Measurements from ENCODE around the gene IP6K3.

IP6K3 gene

DNA sequence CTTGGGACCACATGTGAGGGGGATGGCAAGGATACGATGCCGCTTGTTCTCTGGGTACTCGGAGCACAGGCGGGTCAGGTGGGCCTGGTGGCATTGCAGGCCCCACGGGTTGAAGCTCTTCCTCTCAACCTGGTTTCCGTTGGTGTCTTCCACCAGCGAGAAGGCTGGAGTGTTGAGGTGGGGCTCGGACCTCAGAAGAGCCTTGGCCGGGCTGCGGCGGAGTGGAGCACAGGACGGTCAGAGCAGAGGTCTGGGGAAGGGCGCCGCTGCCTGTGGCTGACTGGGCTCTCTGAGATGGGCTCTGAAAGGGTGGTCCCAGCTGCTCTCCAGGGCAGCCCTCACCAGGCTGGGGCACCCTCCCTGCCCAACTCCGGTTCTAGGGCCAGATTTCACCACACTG lies 20.0 kb downstream of the IP6K3 start:
- no CpG with 5 or more reads among the region's 15 CpGs for WGBS, 2 donors (ENCODE audit: extremely low coverage in 2 of 2, insufficient read length in 2 of 2, insufficient replicate concordance in 1 of 2)
- no peak overlapping the region for H2BK12ac ChIP-seq (ENCODE audit: low read length)
- no peak overlapping the region for H2BK15ac ChIP-seq (ENCODE audit: low read length)
- no peak for DNase-seq (ENCODE audit: low spot score)
- H3K4me2 ChIP-seq (ENCODE audit: insufficient read depth, low read length, poor library complexity, severe bottlenecking) = no peak overlapping the region
- H2AK5ac ChIP-seq (ENCODE audit: low read depth, low read length) = peak overlapping the region; percentile 33
- no peaks in the 10 kb centered on the region for H3K36me3 ChIP-seq (replicated peaks in 1 of 2; ENCODE audit: control insufficient read depth in 2 of 2, insufficient read depth in 2 of 2, low read length in 2 of 2)
- H2BK120ac ChIP-seq (ENCODE audit: low read depth, low read length) = no peak overlapping the region
- H3K79me1 ChIP-seq (ENCODE audit: low read depth, low read length) = no peaks in the 10 kb centered on the region
- no peaks in the 10 kb centered on the region for H3K9me3 ChIP-seq (replicated peaks in 1 of 2; ENCODE audit: control insufficient read depth in 2 of 2, insufficient read depth in 1 of 2, low read depth in 1 of 2, low read length in 2 of 2)
- H3K14ac ChIP-seq (ENCODE audit: low read length) = no peak overlapping the region
- H3K9ac ChIP-seq (ENCODE audit: low read depth, low read length, poor library complexity) = peak overlapping the region; percentile 67
- H3K18ac ChIP-seq (ENCODE audit: low read length) = peak overlapping the region; percentile 65
- H3K27ac ChIP-seq (replicated peaks; ENCODE audit: low read length) = no peak overlapping the region
- no peak overlapping the region for H2AFZ ChIP-seq (ENCODE audit: low read length)
- H3K4me1 ChIP-seq (ENCODE audit: control insufficient read depth in 2 of 2, insufficient read depth in 1 of 2, low read depth in 1 of 2, low read length in 2 of 2) = peaks cover 0 to 7% of the 10 kb centered on the region in 2 donors
- H4K91ac ChIP-seq (ENCODE audit: low read depth, low read length, poor library complexity) = peak overlapping the region; percentile 24
- no peak overlapping the region for H2BK5ac ChIP-seq (ENCODE audit: low read length)
- no peak overlapping the region for H3K4ac ChIP-seq (ENCODE audit: low read length)
- H3K23ac ChIP-seq (ENCODE audit: low read depth, low read length, poor library complexity) = peak overlapping the region; percentile 77
- H3K4me3 ChIP-seq (ENCODE audit: low read length in 2 of 2) = no peak overlapping the region
- peaks cover 0 to 39% (median 0%) of the 10 kb centered on the region in 3 experiments for H3K27me3 ChIP-seq (ENCODE audit: control insufficient read depth in 3 of 3, insufficient read depth in 3 of 3, low read depth in 1 of 3, low read length in 3 of 3)
- no peak overlapping the region for H4K8ac ChIP-seq (ENCODE audit: low read depth, low read length)

DNA sequence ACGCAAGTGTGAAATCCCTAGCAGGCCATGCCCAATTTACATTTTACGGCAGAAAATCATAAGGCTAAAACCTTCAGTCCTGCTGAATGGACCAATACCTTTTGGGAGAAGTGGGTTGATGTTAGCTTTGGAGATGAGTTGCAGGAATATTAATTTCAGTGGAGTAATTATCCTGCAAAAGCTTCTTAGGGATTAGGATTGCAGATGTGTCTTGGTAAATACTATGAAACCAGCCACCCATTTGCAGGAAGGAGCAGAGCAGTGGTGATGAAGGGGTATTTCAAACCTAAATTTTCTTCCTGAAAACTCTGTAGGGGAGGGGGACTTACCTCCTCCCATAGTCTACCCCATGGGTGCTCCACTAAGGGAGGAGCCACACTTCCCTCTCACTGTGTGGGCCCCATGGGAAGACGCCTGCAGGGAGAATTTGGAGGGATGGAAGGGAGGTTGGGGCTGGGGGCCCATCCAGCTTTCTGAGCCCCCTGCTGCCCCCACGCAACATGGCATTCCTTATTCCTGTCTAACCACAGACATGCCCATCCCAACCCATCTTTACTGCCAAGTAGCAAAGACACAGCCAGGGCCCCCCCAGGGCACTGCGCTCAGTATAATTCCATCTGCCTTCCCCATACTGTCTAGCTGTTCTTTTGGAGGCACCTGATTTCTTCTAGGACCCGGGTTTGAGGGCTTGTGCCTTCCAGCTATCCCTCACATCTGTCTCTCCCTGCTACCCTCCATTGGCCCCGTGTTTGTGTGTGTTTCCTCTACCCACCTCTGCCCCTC lies 20.6 kb downstream of the IP6K3 start:
- no peak overlapping the region for H3K14ac ChIP-seq (ENCODE audit: low read length)
- no peak overlapping the region for H3K4ac ChIP-seq (ENCODE audit: low read length)
- H2AK5ac ChIP-seq (ENCODE audit: low read depth, low read length) = no peak overlapping the region
- H3K27me3 ChIP-seq (ENCODE audit: control insufficient read depth in 3 of 3, insufficient read depth in 3 of 3, low read depth in 1 of 3, low read length in 3 of 3) = peaks cover 0 to 38% (median 0%) of the 10 kb centered on the region in 3 experiments
- H3K4me1 ChIP-seq (ENCODE audit: control insufficient read depth in 2 of 2, insufficient read depth in 1 of 2, low read depth in 1 of 2, low read length in 2 of 2) = peaks cover 0 to 7% of the 10 kb centered on the region in 2 donors
- H3K18ac ChIP-seq (ENCODE audit: low read length) = no peak overlapping the region
- H2BK5ac ChIP-seq (ENCODE audit: low read length) = no peak overlapping the region
- H2BK15ac ChIP-seq (ENCODE audit: low read length) = no peak overlapping the region
- H2BK12ac ChIP-seq (ENCODE audit: low read length) = no peak overlapping the region
- no peak overlapping the region for H3K4me3 ChIP-seq (ENCODE audit: low read length in 2 of 2)
- no peaks in the 10 kb centered on the region for H3K9me3 ChIP-seq (replicated peaks in 1 of 2; ENCODE audit: control insufficient read depth in 2 of 2, insufficient read depth in 1 of 2, low read depth in 1 of 2, low read length in 2 of 2)
- no peak for DNase-seq (ENCODE audit: low spot score)
- peak overlapping the region; percentile 24 for H4K91ac ChIP-seq (ENCODE audit: low read depth, low read length, poor library complexity)
- no peak overlapping the region for H2AFZ ChIP-seq (ENCODE audit: low read length)
- WGBS, 2 donors (ENCODE audit: extremely low coverage in 2 of 2, insufficient read length in 2 of 2, insufficient replicate concordance in 1 of 2) = no CpG with 5 or more reads among the region's 7 CpGs
- H2BK120ac ChIP-seq (ENCODE audit: low read depth, low read length) = no peak overlapping the region
- H3K23ac ChIP-seq (ENCODE audit: low read depth, low read length, poor library complexity) = peak overlapping the region; percentile 77
- no peak overlapping the region for H4K8ac ChIP-seq (ENCODE audit: low read depth, low read length)
- no peak overlapping the region for H3K4me2 ChIP-seq (ENCODE audit: insufficient read depth, low read length, poor library complexity, severe bottlenecking)
- H3K36me3 ChIP-seq (replicated peaks in 1 of 2; ENCODE audit: control insufficient read depth in 2 of 2, insufficient read depth in 2 of 2, low read length in 2 of 2) = no peaks in the 10 kb centered on the region
- H3K79me1 ChIP-seq (ENCODE audit: low read depth, low read length) = no peaks in the 10 kb centered on the region
- peak overlapping the region; percentile 67 for H3K9ac ChIP-seq (ENCODE audit: low read depth, low read length, poor library complexity)
- H3K27ac ChIP-seq (replicated peaks; ENCODE audit: low read length) = no peak overlapping the region

DNA sequence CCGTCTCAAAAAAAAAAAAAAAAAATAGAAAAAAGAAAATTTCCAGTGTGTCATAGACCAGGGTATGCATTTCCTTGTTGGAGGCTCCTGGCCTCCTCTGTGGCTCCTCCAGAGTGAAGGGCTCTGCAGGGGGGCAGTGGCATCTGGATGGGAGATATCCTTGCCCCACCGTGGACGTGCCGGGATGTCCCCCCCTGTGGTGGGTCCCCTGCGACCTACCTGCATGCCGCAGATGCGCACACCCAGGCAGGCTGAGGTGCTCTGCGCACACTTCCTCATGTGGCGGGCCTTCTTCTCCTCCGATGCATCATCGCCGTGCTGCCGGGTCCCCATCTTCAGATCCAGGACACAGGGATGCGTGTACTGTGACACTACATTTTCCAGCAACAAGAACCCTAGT lies 21.5 kb downstream of the IP6K3 start:
- H3K79me1 ChIP-seq (ENCODE audit: low read depth, low read length) = no peaks in the 10 kb centered on the region
- H4K8ac ChIP-seq (ENCODE audit: low read depth, low read length) = no peak overlapping the region
- H3K9ac ChIP-seq (ENCODE audit: low read depth, low read length, poor library complexity) = no peak overlapping the region
- H3K23ac ChIP-seq (ENCODE audit: low read depth, low read length, poor library complexity) = peak overlapping the region; percentile 59
- no peak for DNase-seq (ENCODE audit: low spot score)
- H4K91ac ChIP-seq (ENCODE audit: low read depth, low read length, poor library complexity) = no peak overlapping the region
- H2BK5ac ChIP-seq (ENCODE audit: low read length) = no peak overlapping the region
- no peaks in the 10 kb centered on the region for H3K9me3 ChIP-seq (replicated peaks in 1 of 2; ENCODE audit: control insufficient read depth in 2 of 2, insufficient read depth in 1 of 2, low read depth in 1 of 2, low read length in 2 of 2)
- no peak overlapping the region for H3K18ac ChIP-seq (ENCODE audit: low read length)
- H3K27ac ChIP-seq (replicated peaks; ENCODE audit: low read length) = no peak overlapping the region
- no peak overlapping the region for H3K4ac ChIP-seq (ENCODE audit: low read length)
- no peak overlapping the region for H2AFZ ChIP-seq (ENCODE audit: low read length)
- H3K36me3 ChIP-seq (replicated peaks in 1 of 2; ENCODE audit: control insufficient read depth in 2 of 2, insufficient read depth in 2 of 2, low read length in 2 of 2) = no peaks in the 10 kb centered on the region
- H3K4me3 ChIP-seq (ENCODE audit: low read length in 2 of 2) = no peak overlapping the region
- H3K4me2 ChIP-seq (ENCODE audit: insufficient read depth, low read length, poor library complexity, severe bottlenecking) = no peak overlapping the region
- no peak overlapping the region for H2BK15ac ChIP-seq (ENCODE audit: low read length)
- H3K4me1 ChIP-seq (ENCODE audit: control insufficient read depth in 2 of 2, insufficient read depth in 1 of 2, low read depth in 1 of 2, low read length in 2 of 2) = peaks cover 0 to 2% of the 10 kb centered on the region in 2 donors
- no peak overlapping the region for H2AK5ac ChIP-seq (ENCODE audit: low read depth, low read length)
- H2BK120ac ChIP-seq (ENCODE audit: low read depth, low read length) = no peak overlapping the region
- WGBS, 2 donors (ENCODE audit: extremely low coverage in 2 of 2, insufficient read length in 2 of 2, insufficient replicate concordance in 1 of 2) = no CpG with 5 or more reads among the region's 14 CpGs
- peaks cover 0 to 40% (median 0%) of the 10 kb centered on the region in 3 experiments for H3K27me3 ChIP-seq (ENCODE audit: control insufficient read depth in 3 of 3, insufficient read depth in 3 of 3, low read depth in 1 of 3, low read length in 3 of 3)
- H2BK12ac ChIP-seq (ENCODE audit: low read length) = no peak overlapping the region
- H3K14ac ChIP-seq (ENCODE audit: low read length) = no peak overlapping the region

DNA sequence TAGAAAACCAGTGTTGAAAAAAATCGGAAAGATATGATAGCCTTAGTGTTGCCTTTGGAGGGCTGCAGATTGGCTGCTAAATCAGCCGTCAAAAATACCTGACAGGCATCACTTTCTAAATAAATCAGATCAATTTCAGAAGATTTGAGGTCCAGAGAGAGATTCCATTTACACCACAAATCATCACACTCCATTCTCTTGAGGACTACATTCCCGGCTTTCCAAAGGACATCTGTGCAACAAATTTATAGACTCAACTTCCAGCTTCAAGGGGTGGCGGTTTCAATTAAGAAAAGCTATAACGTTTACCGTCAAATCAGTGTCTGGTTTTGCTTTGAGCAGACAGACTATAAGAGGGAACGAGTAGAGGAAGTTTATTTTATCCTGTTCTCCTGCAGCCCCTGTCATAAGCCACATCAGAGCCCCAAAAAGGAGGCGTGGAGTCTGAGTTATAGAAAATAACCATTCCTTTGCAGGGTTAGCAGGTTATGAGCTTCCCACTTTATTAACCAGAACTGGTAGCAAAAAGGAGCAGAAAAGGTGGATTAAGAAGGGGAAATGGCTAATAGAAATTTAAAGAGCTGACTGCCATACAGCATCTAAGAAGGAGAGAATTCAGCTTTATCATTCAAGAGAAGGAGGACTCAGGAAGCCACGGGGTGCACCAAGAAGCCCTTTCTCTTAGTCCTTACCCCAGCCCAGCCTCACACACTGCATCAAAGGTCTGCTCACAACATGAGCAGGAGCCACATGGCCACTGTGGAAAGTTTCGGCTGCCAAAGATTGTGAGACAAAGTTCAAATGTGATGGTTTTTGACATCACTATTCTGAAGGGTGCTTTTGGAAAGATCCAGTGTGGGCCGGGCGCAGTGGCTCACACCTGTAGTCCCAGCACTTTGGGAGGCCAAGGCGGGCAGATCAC lies 22.3 kb downstream of the IP6K3 start:
- Histone ChIP-seq H3K4ac (ENCODE audit: low read length) (no peak overlapping the region), H2BK120ac (ENCODE audit: low read depth, low read length) (no peak overlapping the region), H3K4me3 (ENCODE audit: low read length in 2 of 2) (no peak overlapping the region), H3K4me1 (ENCODE audit: control insufficient read depth in 2 of 2, insufficient read depth in 1 of 2, low read depth in 1 of 2, low read length in 2 of 2) (peaks cover 0 to 2% of the 10 kb centered on the region in 2 donors), H2BK15ac (ENCODE audit: low read length) (no peak overlapping the region), H2BK12ac (ENCODE audit: low read length) (no peak overlapping the region), H3K9me3 (replicated peaks in 1 of 2; ENCODE audit: control insufficient read depth in 2 of 2, insufficient read depth in 1 of 2, low read depth in 1 of 2, low read length in 2 of 2) (no peaks in the 10 kb centered on the region), H3K79me1 (ENCODE audit: low read depth, low read length) (no peaks in the 10 kb centered on the region), H3K27me3 (ENCODE audit: control insufficient read depth in 3 of 3, insufficient read depth in 3 of 3, low read depth in 1 of 3, low read length in 3 of 3) (peaks cover 0 to 41% (median 0%) of the 10 kb centered on the region in 3 experiments), H3K18ac (ENCODE audit: low read length) (no peak overlapping the region), H3K27ac (replicated peaks; ENCODE audit: low read length) (no peak overlapping the region), H3K9ac (ENCODE audit: low read depth, low read length, poor library complexity) (no peak overlapping the region), H4K8ac (ENCODE audit: low read depth, low read length) (no peak overlapping the region), H3K36me3 (replicated peaks in 1 of 2; ENCODE audit: control insufficient read depth in 2 of 2, insufficient read depth in 2 of 2, low read length in 2 of 2) (no peaks in the 10 kb centered on the region), H2AK5ac (ENCODE audit: low read depth, low read length) (no peak overlapping the region), H3K14ac (ENCODE audit: low read length) (no peak overlapping the region), H4K91ac (ENCODE audit: low read depth, low read length, poor library complexity) (no peak overlapping the region), H3K4me2 (ENCODE audit: insufficient read depth, low read length, poor library complexity, severe bottlenecking) (no peak overlapping the region), H2AFZ (ENCODE audit: low read length) (no peak overlapping the region), H3K23ac (ENCODE audit: low read depth, low read length, poor library complexity) (no peak overlapping the region), H2BK5ac (ENCODE audit: low read length) (no peak overlapping the region)
- DNase-seq (ENCODE audit: low spot score) = no peak
- WGBS, 2 donors (ENCODE audit: extremely low coverage in 2 of 2, insufficient read length in 2 of 2, insufficient replicate concordance in 1 of 2) = no CpG with 5 or more reads among the region's 13 CpGs
